ENCODE data around the gene ERBB2. TPM values are rescaled to one million over a fixed set of nuclear protein-coding genes. Genes with fewer than 3 reads are reported as not detected.

Gene ERBB2
- total RNA-seq, 4 donors from 2014 or later = 175 to 439 (median 234) TPM

DNA sequence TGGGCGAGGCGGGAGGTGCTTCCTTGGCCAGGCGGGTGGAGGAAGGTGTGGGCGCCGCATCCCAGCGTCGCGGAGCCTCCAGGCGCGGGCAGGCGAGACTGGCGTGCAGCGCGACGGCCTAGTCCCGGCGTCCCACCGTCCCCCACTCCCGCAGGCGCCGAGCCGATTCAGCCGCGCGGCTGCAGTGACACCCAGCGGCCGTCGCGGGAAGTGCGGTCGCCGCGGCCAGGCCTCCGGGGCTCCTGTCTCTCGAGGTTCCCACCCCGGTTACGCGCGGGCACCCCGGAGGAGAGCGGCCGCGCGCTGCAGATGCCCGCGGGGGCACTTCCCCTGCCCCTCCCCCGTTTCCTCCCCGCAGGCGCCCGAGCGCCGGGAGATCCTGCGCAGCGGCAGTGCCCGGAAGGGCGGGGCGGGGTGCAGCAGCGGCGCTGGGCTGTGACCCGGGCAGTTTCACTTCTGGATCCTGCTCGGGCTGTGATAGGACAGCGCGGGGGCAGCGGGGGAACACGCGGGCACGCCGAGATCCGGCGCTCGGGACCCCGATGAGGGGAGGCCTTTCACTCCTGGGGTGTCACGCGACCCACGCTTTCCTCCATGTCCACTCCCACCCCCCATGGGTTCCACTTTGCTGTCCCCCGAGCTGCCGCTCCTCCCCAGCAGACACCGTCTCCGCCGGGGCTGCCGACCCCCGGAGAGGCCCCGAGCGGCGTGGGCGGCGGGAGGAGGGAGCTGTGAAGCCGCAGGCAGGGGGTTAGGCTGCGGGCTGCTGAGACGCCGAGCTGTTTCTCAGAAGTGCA lies 54.5 kb downstream of the ERBB2 start:
- intact Hi-C loops (cut with DNase I; ENCODE audit: low total_unique reads) (loop anchor here (10.0 kb wide), 1 partner anchor 120 kb away; the partner anchor contains the start of gene STARD3), in situ Hi-C loops (cut with MboI; ENCODE audit: low pct_ligation_motif_present in 1 of 4, low pct_unique_long_range_greater_than_20kb in 1 of 4, low sequenced_read_pairs in 3 of 4) (loop anchor here in 2 of 4 donors (10.0 kb wide), 2 partner anchors 130 to 140 kb away; partner anchors contain the start of gene PPP1R1B (in 1 of the 2))
- Histone ChIP-seq H3K36me3 (no peaks in the 10 kb centered on the region), H3K4me3 (peak overlapping the region; percentile 60 to 91 (median 71)), H3K4me1 (peaks cover 6 to 24% (median 14%) of the 10 kb centered on the region in 4 donors), H3K27me3 (peaks cover 4% of the 10 kb centered on the region), H3K27ac (peak overlapping the region; percentile 91 to 98 (median 96)), H3K9me3 (no peaks in the 10 kb centered on the region)
- TF ChIP-seq POLR2AphosphoS5 (IDR thresholded peaks at IDR 0.05) (peak; percentile 84 to 89 (median 86)), POLR2A (IDR thresholded peaks at IDR 0.05) (peak; percentile 86), EP300 (IDR thresholded peaks at IDR 0.05; ENCODE audit: low read depth) (no peak)
- TF ChIP-seq, protein P1, sequence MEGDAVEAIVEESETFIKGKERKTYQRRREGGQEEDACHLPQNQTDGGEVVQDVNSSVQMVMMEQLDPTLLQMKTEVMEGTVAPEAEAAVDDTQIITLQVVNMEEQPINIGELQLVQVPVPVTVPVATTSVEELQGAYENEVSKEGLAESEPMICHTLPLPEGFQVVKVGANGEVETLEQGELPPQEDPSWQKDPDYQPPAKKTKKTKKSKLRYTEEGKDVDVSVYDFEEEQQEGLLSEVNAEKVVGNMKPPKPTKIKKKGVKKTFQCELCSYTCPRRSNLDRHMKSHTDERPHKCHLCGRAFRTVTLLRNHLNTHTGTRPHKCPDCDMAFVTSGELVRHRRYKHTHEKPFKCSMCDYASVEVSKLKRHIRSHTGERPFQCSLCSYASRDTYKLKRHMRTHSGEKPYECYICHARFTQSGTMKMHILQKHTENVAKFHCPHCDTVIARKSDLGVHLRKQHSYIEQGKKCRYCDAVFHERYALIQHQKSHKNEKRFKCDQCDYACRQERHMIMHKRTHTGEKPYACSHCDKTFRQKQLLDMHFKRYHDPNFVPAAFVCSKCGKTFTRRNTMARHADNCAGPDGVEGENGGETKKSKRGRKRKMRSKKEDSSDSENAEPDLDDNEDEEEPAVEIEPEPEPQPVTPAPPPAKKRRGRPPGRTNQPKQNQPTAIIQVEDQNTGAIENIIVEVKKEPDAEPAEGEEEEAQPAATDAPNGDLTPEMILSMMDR (IDR thresholded peaks at IDR 0.05) = peak; percentile 94 to 99 (median 99)
- DNase-seq = peak; percentile 97
- 1% methylated on average over 75 of the region's 91 CpGs; no CpG with 5 or more reads in 1 of the 2 donors for WGBS, 2 donors (ENCODE audit: low coverage in 1 of 2)

DNA sequence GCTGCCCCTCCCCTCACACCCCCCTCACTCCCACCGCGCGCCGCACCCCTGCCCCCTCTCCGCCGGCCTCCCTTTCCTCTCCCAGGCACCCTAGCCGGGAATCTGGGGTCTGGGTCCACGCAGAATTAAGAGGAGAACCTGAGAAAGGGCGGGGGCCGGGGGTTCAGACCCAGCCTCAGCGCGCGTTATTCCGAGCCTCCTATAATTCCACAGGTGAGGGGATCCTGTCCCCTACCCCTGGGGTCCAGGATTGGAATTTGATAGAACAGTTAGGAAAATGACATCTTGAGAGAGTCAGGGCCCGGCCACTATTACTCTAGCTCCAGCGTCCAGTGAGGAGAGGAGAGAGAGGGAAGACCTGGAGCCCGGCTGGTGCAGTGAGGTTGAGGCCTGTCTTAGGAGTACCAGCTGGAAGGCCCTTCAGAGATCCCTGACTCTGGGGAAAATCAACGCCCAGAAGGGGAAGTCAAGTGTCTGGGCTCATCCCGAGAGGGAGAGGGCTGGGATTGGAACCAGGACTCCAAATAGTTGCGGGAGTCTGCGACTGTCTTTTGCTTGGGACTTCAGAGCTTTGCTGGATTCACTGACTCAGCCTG lies 55.2 kb downstream of the ERBB2 start:
- H3K27me3 ChIP-seq = peaks cover 8% of the 10 kb centered on the region
- WGBS, 2 donors (ENCODE audit: low coverage in 1 of 2) = 19 to 29% methylated on average over 6 to 20 of the region's 21 CpGs
- TF ChIP-seq EP300 (IDR thresholded peaks at IDR 0.05; ENCODE audit: low read depth) (no peak), POLR2AphosphoS5 (IDR thresholded peaks at IDR 0.05) (no peak)
- TF ChIP-seq, protein P1 (IDR thresholded peaks at IDR 0.05) = no peak
- peak; percentile 35 for DNase-seq
- H3K27ac ChIP-seq = peak overlapping the region; percentile 91 to 98 (median 96)
- peak overlapping the region; percentile 60 to 91 (median 71) for H3K4me3 ChIP-seq
- in situ Hi-C loops (cut with MboI; ENCODE audit: low pct_ligation_motif_present in 1 of 4, low pct_unique_long_range_greater_than_20kb in 1 of 4, low sequenced_read_pairs in 3 of 4) = loop anchor here in 2 of 4 donors (10.0 kb wide), 2 partner anchors 130 to 140 kb away; partner anchors contain the start of gene PPP1R1B (in 1 of the 2)
- intact Hi-C loops (cut with DNase I; ENCODE audit: low total_unique reads) = loop anchor here (10.0 kb wide), 1 partner anchor 120 kb away; the partner anchor contains the start of gene STARD3
- H3K4me1 ChIP-seq = peaks cover 6 to 24% (median 14%) of the 10 kb centered on the region in 4 donors
- no peaks in the 10 kb centered on the region for H3K36me3 ChIP-seq
- H3K9me3 ChIP-seq = no peaks in the 10 kb centered on the region

DNA sequence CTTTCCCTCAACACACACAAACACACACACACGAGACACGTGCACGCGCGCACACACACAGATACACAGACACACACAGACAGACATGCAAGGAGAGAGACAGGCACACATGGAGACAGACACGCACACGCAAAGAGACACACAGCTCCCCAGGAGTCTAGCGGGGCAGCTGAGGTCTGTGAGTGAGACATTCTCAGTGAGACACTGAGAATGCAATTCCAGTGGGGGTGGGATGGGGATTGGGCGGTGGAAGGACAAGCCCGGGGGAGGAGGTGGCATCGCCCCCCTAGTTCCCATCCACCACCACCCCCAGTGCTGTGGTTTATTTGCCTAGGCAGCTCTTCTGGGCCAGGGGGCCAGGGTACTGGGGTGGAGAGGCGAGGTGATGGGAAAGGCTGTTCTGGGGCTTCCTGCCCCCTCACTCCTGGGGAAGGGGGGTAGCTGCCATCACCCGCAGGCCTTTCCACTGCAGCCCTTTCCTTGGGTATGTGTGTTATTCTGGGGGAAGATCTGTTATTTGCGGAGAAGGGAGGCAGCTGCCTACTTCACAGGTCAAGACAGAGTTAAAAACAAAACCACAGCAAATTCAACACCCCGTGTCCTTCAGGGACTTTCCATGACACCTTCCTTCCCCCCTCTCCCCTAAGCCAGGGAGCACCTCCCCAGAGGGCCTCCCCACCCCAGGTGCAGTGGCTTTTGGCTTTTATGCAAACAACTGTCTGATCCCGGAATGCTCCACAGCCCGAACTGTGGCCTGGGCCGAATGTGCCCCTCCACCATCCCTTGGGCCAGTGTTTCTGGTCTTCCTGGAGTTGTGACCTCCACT lies 55.9 kb downstream of the ERBB2 start:
- Histone ChIP-seq H3K27me3 (peaks cover 12% of the 10 kb centered on the region), H3K36me3 (no peaks in the 10 kb centered on the region), H3K27ac (peak overlapping the region; percentile 91 to 98 (median 96)), H3K4me1 (peaks cover 6 to 21% (median 14%) of the 10 kb centered on the region in 4 donors), H3K9me3 (no peaks in the 10 kb centered on the region), H3K4me3 (no peak overlapping the region)
- peak; percentile 69 for DNase-seq
- TF ChIP-seq POLR2AphosphoS5 (IDR thresholded peaks at IDR 0.05) (no peak), EP300 (IDR thresholded peaks at IDR 0.05; ENCODE audit: low read depth) (no peak), POLR2A (IDR thresholded peaks at IDR 0.05) (no peak)
- TF ChIP-seq, protein P1 (IDR thresholded peaks at IDR 0.05) = no peak
- intact Hi-C loops (cut with DNase I; ENCODE audit: low total_unique reads) = loop anchor here (10.0 kb wide), 1 partner anchor 121 kb away; the partner anchor contains the start of gene STARD3
- in situ Hi-C loops (cut with MboI; ENCODE audit: low pct_ligation_motif_present in 1 of 4, low pct_unique_long_range_greater_than_20kb in 1 of 4, low sequenced_read_pairs in 3 of 4) = loop anchor here in 2 of 4 donors (10.0 kb wide), 2 partner anchors 131 to 141 kb away; partner anchors contain the start of gene PPP1R1B (in 1 of the 2)
- 59 to 80% methylated on average over 8 to 18 of the region's 18 CpGs for WGBS, 2 donors (ENCODE audit: low coverage in 1 of 2)

Measured in transverse colon (tissue), 4 donors.